ENCODE results near the gene SLC8A3.

SLC8A3 gene

GRCh38 chr14:70139384-70139783 is 49.4 kb downstream of the SLC8A3 start:
- DNase-seq (ENCODE audit: low read depth) = no peak
- TF ChIP-seq CTCF (IDR thresholded peaks at IDR 0.05; ENCODE audit: insufficient read depth, low read depth, low read length, missing control alignments) = no peak
- no peak overlapping the region for H3K4me3 ChIP-seq (ENCODE audit: low read length)

- no peak overlapping the region for H3K4me3 ChIP-seq (ENCODE audit: low read length)
- no peak for DNase-seq (ENCODE audit: low read depth)
- TF ChIP-seq CTCF (IDR thresholded peaks at IDR 0.05; ENCODE audit: insufficient read depth, low read depth, low read length, missing control alignments) = no peak
These were observed 51.0 kb downstream of the SLC8A3 start for GRCh38 chr14:70137788-70138187.

GRCh38 chr14:70133461-70133860 is 55.3 kb downstream of the SLC8A3 start:
- TF ChIP-seq CTCF (IDR thresholded peaks at IDR 0.05; ENCODE audit: insufficient read depth, low read depth, low read length, missing control alignments) = no peak
- no peak for DNase-seq (ENCODE audit: low read depth)
- no peak overlapping the region for H3K4me3 ChIP-seq (ENCODE audit: low read length)

GRCh38 chr14:70130482-70130881 is 58.3 kb downstream of the SLC8A3 start:
- TF ChIP-seq CTCF (IDR thresholded peaks at IDR 0.05; ENCODE audit: insufficient read depth, low read depth, low read length, missing control alignments) = no peak
- DNase-seq (ENCODE audit: low read depth) = no peak
- H3K4me3 ChIP-seq (ENCODE audit: low read length) = no peak overlapping the region

- no peak for DNase-seq (ENCODE audit: low read depth)
- no peak for TF ChIP-seq CTCF (IDR thresholded peaks at IDR 0.05; ENCODE audit: insufficient read depth, low read depth, low read length, missing control alignments)
- H3K4me3 ChIP-seq (ENCODE audit: low read length) = no peak overlapping the region
These were observed 61.6 kb downstream of the SLC8A3 start for GRCh38 chr14:70127186-70127585.

GRCh38 chr14:70123796-70124195 is 65.0 kb downstream of the SLC8A3 start:
- no peak for DNase-seq (ENCODE audit: low read depth)
- no peak for TF ChIP-seq CTCF (IDR thresholded peaks at IDR 0.05; ENCODE audit: insufficient read depth, low read depth, low read length, missing control alignments)
- no peak overlapping the region for H3K4me3 ChIP-seq (ENCODE audit: low read length)

- no peak for DNase-seq (ENCODE audit: low read depth)
- H3K4me3 ChIP-seq (ENCODE audit: low read length) = no peak overlapping the region
These were observed 67.2 kb downstream of the SLC8A3 start for GRCh38 chr14:70121521-70121920.

More at GRCh38 chr14:70121521-70121920, 67.2 kb downstream of the SLC8A3 start:
- TF ChIP-seq CTCF (IDR thresholded peaks at IDR 0.05; ENCODE audit: insufficient read depth, low read depth, low read length, missing control alignments) = no peak
